Endothelial cell of umbilical vein (primary cell): ENCODE measurements around the gene FBXL13.

ENCODE experiments used
- CTCF ChIP-seq, 2 donors: IDR thresholded peaks; 1 replicate in 1 of 2; 2 replicates in 1 of 2; pipeline ENCODE4 v1.5.1; 2011; ENCODE audit warnings: low read length in 2 of 2, mild to moderate bottlenecking in 2 of 2, moderate library complexity in 2 of 2, control low read depth in 1 of 2, inconsistent platforms in 1 of 2, low read depth in 1 of 2; ENCODE audit not compliant: insufficient read depth in 1 of 2; ENCODE audit errors: extremely low read depth in 1 of 2
- EZH2 ChIP-seq: IDR thresholded peaks from 2 replicates; pipeline ENCODE4 v1.6.1; 2012; ENCODE audit warnings: borderline replicate concordance, low read depth, mild to moderate bottlenecking, moderate library complexity, low read length, inconsistent platforms; ENCODE audit not compliant: severe bottlenecking
- JUN ChIP-seq: IDR thresholded peaks from 2 replicates; pipeline ENCODE4 v1.6.1; 2011; ENCODE audit warnings: borderline replicate concordance, low read depth; ENCODE audit not compliant: insufficient read length, insufficient read depth
- MAX ChIP-seq: IDR thresholded peaks from 2 replicates; pipeline ENCODE4 v1.6.1; 2011; ENCODE audit not compliant: insufficient read depth, insufficient read length
- MYC ChIP-seq: IDR thresholded peaks from one replicate; pipeline ENCODE4 v1.6.1; 2011; ENCODE audit warnings: mild to moderate bottlenecking, low read depth, low read length
- POLR2A ChIP-seq: IDR thresholded peaks from 2 replicates; pipeline ENCODE4 v1.6.1; 2012; ENCODE audit warnings: low read depth, mild to moderate bottlenecking, control low read depth, low read length

GRCh38 chr7:102811942-102812678 is 262.5 kb downstream of the FBXL13 start:
- TF ChIP-seq MAX (no peak), CTCF (IDR thresholded peaks at IDR 0.05; ENCODE audit: extremely low read depth in 1 of 2, insufficient read depth in 1 of 2, low read depth in 1 of 2, low read length in 2 of 2) (no peak), EZH2 (no peak), JUN (no peak), POLR2A (no peak), MYC (no peak)
